Ishikawa (cell line): ENCODE results near the gene SLC4A2.
A peak's percentile ranks its signal among the peaks of the same experiment; 100 is the strongest.

ENCODE experiments used
- CEBPB ChIP-seq: IDR thresholded peaks from 2 replicates; pipeline ENCODE4 v1.6.1; 2012
- CREB1 ChIP-seq: IDR thresholded peaks from 2 replicates; pipeline ENCODE4 v1.6.1; 2012; ENCODE audit warnings: low read depth
- EGR1 ChIP-seq: IDR thresholded peaks from 2 replicates; pipeline ENCODE4 v1.6.1; 2012
- EP300 ChIP-seq: IDR thresholded peaks from 2 replicates; pipeline ENCODE4 v1.6.1; 2012; ENCODE audit warnings: borderline replicate concordance
- FOXM1 ChIP-seq: IDR thresholded peaks from 2 replicates; pipeline ENCODE4 v1.6.1; 2012; ENCODE audit warnings: low read depth, borderline replicate concordance
- MAX ChIP-seq: IDR thresholded peaks from 2 replicates; pipeline ENCODE4 v1.6.1; 2012
- NFIC ChIP-seq: IDR thresholded peaks from 2 replicates; pipeline ENCODE4 v1.6.1; 2012
- RAD21 ChIP-seq: IDR thresholded peaks from 2 replicates; pipeline ENCODE4 v1.6.1; 2012; ENCODE audit warnings: low read depth
- REST ChIP-seq: IDR thresholded peaks from 2 replicates; pipeline ENCODE4 v1.6.1; 2012; ENCODE audit warnings: low read depth, mild to moderate bottlenecking
- TAF1 ChIP-seq: IDR thresholded peaks from 2 replicates; pipeline ENCODE4 v1.6.1; 2012; ENCODE audit warnings: low read depth, mild to moderate bottlenecking
- TCF12 ChIP-seq: IDR thresholded peaks from 2 replicates; pipeline ENCODE4 v1.6.1; 2012; ENCODE audit warnings: low read depth
- TEAD4 ChIP-seq: IDR thresholded peaks from 2 replicates; pipeline ENCODE4 v1.6.1; 2012
- USF1 ChIP-seq: IDR thresholded peaks from 2 replicates; pipeline ENCODE4 v1.6.1; 2012
- YY1 ChIP-seq: IDR thresholded peaks from 2 replicates; pipeline ENCODE4 v1.6.1; 2012; ENCODE audit warnings: low read depth
- ZBTB7A ChIP-seq: IDR thresholded peaks from 2 replicates; pipeline ENCODE4 v1.6.1; 2012; ENCODE audit warnings: low read depth

SLC4A2 gene

GRCh38 chr7:151123822-151124464 is 64.6 kb downstream of the SLC4A2 start:
- TF ChIP-seq RAD21: peak; percentile 98
- no peak for TF ChIP-seq CREB1
- TF ChIP-seq FOXM1: no peak
- TF ChIP-seq EP300: no peak
- TF ChIP-seq REST: no peak
- TF ChIP-seq CEBPB: no peak
- peak; percentile 21; the same call in 1 of the 2 replicates for TF ChIP-seq TCF12
- TF ChIP-seq EGR1: no peak
- TF ChIP-seq USF1: peak; percentile 11; the same call in 1 of the 2 replicates
- peak; percentile 78 for TF ChIP-seq MAX
- TF ChIP-seq NFIC: no peak
- TF ChIP-seq YY1: peak; percentile 38; the same call in 1 of the 2 replicates
- no peak for TF ChIP-seq ZBTB7A
- no peak for TF ChIP-seq TAF1
- TF ChIP-seq TEAD4: peak; percentile 17; the same call in 1 of the 2 replicates

DNA sequence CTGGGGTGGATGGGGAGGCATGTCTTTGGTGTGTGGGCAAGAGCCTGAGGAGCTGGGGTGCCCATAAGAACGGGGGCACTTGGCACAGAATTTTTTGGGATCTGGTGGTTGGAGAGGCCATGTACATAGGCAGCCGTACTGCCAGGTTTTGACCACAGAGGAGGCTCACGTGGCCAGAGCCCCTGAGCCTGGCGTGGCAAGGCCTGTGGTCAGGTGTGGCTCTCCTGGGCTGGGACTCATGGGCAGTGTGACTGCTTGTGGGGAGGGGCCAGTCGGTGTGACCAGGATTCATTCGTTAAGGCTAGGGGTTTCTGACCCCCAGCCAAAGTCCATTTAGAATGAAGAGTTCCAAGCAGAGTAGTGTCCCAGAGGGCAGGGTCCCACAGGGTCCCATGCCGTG is 65.1 kb downstream of the SLC4A2 start:
- TF ChIP-seq TCF12 (no peak), CEBPB (no peak), FOXM1 (no peak), YY1 (no peak), RAD21 (no peak), CREB1 (no peak), EGR1 (no peak), NFIC (no peak), REST (no peak), ZBTB7A (no peak), USF1 (no peak), TAF1 (no peak)

DNA sequence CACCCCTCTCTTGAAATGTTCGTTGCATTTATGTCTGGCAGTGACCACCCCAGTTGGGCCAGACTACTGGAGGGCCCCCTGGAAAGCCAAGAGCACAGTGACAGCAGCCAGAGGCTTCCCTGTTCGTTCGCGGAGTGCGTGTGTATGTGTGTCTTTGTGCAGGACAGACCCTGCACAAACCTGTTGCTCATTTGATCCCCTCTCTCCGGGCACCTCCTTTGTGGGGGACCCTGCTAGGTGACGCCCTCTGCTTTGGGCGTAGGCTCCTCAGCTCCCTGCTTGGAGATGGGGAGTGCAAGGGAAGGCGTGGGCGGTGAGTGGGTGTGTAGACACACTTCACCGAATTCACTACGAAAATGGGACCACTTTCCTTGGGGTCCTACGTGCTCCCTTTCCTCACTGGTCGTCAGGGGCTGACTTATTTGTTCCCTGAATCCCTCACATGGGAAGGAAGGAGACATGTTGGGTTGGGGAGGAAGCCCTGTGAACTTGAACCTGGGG is 65.6 kb downstream of the SLC4A2 start:
- TF ChIP-seq EGR1 (no peak), TCF12 (no peak), NFIC (no peak)

DNA sequence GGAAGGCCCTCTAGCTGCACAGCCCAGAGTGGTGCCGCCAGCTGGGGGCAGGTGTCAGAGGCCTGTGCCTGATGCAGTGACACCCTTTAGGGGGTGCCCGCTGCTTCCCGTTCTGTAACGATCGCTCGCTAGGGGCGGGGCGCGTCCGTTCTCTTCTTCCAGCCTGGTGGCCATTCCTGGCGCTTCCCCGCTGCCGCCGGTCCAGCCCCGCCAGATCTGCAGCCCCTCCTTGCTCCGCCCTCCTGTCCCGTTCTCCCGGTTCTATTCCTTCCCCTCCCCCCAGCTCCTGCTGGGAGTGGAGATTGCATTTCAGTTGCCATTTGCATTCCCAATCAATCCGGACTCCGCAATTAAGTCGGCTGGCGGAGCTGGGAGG is 66.1 kb downstream of the SLC4A2 start:
- TF ChIP-seq TEAD4 (no peak), NFIC (peak; percentile 14; the same call in 1 of the 2 replicates), TCF12 (peak; percentile 66; the same call in 1 of the 2 replicates), EP300 (0 out of 2 replicates have a peak, but pooled peaks have one; percentile 27), YY1 (peak; percentile 24; the same call in 1 of the 2 replicates), CEBPB (peak; percentile 12; the same call in 1 of the 2 replicates)

DNA sequence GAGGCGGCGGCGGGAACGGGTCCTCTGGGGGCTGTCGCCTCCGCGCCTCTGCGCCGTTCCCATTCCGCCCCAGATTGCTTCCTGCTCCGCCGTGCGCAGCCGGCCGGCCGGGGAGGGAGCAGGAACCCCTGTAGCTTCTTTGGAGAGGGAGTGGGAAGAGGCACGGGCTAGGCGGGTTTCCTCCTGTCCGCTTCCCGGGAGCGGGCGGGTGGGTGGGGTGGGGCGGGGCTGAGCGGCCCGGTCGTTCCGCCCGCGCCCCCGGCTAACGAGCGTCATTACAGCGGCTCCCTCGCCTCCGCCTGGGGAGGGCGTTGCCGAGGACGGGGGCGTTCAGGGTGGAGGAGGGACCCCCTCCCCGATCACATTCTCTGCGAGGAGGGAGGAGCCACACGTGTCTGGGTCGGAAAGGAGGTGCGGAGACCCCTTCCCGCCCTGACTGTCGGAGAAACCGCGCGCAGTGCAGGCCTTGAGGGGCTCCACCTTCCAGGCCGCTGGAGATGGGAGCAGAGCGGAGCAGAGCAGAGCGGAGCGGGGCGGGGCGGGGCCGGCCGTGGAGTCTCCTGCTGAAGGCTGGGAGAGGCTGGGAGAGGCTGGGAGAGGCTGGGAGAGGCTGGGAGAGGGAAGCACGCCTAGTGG is 66.6 kb downstream of the SLC4A2 start:
- TF ChIP-seq ZBTB7A: peak; percentile 85
- no peak for TF ChIP-seq USF1
- TF ChIP-seq FOXM1: no peak
- no peak for TF ChIP-seq CREB1
- TF ChIP-seq REST: no peak
- TF ChIP-seq CEBPB: no peak
- no peak for TF ChIP-seq TEAD4
- TF ChIP-seq YY1: 0 out of 2 replicates have a peak, but pooled peaks have one; percentile 6
- peak; percentile 45; the same call in 1 of the 2 replicates for TF ChIP-seq EGR1
- TF ChIP-seq NFIC: 0 out of 2 replicates have a peak, but pooled peaks have one; percentile 6
- TF ChIP-seq MAX: peak; percentile 23; the same call in 1 of the 2 replicates
